GM21723 (cell line): ENCODE measurements around the gene RNF144A.
"Not testable (repeated sequence)": the region's sequence is repeated elsewhere in the genome, so short reads cannot be mapped to it uniquely, and the experiment has no call there.

Experiments
- ATAC-seq: cut with Tn5 transposase; IDR thresholded peaks from one replicate; pipeline ENCODE4 v1.9.1; 2021; ENCODE audit warnings: mild to moderate bottlenecking, moderate library complexity; ENCODE audit not compliant: unreplicated experiment

The RNF144A gene, protein sequence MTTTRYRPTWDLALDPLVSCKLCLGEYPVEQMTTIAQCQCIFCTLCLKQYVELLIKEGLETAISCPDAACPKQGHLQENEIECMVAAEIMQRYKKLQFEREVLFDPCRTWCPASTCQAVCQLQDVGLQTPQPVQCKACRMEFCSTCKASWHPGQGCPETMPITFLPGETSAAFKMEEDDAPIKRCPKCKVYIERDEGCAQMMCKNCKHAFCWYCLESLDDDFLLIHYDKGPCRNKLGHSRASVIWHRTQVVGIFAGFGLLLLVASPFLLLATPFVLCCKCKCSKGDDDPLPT

DNA sequence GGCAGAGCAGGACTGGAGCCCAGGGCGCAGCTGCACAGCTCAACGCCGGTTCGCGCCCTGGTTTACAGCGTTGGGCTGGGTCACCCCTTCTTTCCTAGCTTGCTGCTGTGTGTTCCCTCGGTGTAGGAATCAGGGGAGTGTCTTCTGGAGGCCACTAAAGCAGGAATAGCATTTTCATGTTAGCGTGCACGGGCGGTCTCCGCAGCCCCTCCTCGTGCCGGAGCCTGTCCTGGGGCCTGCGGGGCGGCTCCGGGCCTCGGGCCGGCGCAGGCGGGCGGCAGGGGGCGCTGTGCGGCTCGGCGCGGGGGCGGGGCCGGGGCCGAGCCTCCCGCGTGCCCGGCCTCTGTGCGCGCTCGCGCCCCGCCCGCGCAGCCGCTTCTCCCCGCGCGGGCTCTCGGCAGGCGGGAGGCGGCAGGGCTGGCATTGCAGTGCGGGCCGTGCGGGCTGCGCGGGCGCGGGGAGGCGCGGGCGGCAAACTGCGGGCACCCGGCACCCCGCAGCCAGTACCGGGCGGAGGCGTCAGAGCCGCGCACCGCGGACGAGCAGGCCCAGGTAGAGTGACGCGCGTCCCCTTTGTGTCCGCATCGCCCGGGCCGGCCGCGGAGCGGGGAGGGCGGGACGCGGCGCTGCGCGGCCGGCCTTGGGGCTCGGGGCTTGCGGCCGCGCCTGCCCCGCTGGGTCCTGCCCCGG, at the start of gene RNF144A:
RNF144A (plus strand) TSS at position 342 of the 690 bp plus-strand sequence. CDS start 79,515 bp downstream, outside the sequence.
- ATAC-seq = peak; percentile 88

DNA sequence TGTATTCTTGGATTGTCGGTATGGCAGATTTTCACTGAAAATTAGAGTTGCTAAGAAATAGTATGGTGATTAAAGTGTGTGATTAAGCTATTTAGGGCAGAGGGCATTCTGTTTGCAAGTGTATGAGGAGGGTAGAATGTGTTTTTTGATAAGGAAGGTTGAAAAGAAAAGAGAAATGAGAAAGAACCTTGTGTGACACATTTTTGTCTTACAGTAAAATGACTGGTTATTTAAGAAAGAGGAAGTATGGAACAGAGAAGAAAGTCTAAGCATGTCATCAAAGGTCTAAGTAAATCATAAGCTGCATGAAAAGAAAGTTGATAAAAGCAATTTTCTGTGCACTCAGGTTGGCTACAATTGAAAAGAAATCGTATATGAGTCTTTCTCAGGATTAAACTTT, 44.8 kb upstream of the RNF144A start:
- peak; percentile 68 for ATAC-seq

DNA sequence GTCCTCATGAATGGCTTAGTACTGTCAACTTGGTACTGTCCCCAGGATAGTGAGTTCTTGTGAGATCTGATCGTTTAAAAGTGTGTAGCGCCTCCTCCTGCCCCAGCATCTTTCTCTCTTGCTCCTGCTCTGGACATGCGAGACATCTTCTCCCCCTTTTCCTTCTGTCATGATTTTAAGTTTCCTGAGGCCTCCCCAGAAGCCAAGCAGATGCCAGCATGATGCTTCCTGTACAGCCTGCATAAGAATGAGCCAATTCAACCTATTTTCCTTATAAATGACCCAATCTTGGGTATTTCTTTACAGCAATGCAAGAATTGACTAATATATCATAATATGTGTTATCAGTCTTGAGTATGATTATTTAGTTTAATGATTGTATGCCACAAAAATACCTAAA, 43.2 kb upstream of the RNF144A start:
- no peak for ATAC-seq

DNA sequence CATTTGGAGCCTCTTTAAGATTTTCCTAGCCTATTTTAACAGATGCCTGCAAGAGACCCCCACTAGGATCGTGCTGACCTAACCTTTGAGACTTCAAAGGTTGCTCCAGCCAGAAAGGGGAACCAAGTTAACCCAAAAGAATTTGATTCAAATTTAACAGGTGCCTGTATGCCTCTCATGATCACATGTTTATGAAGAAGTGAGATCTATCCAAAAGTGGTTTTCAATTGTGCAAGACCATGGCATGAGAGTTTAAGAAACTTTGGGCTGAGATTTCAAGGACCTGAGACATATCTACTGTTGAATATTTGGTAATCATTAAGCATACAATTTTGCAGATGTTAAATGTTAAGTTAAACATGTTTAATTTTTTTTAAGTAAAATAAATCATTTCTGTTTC, 40.9 kb upstream of the RNF144A start:
- ATAC-seq = no peak

DNA sequence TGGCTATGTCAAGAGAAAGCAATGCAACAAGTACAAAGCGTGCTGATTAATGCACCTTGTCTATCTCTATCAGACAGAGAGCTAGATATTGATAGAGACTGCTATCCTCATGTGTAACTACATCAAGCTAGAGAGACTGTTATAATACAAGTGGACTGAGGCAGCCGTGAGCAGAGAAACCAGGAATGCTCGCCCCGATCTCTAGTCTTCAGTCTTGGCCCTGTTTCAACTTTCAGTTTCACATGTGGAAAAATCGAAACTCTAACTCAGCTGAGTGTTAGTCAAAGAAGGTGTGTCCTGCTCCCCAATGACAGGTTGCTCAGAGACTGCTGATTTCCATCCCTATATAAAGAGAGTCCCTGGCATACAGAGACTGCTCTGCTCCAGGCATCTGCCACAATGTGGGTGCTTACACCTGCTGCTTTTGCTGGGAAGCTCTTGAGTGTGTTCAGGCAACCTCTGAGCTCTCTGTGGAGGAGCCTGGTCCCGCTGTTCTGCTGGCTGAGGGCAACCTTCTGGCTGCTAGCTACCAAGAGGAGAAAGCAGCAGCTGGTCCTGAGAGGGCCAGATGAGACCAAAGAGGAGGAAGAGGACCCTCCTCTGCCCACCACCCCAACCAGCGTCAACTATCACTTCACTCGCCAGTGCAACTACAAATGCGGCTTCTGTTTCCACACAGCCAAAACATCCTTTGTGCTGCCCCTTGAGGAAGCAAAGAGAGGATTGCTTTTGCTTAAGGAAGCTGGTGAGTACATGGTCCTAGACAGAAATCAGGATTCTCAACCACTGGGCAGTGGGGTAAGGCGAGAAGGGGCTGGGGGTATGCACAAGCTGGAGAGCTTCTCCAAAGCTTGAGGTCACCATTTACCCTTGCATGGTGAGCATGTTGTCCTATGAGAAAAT, 39.6 kb upstream of the RNF144A start, which contains the start of gene RSAD2:
RSAD2 (plus strand) TSS at position 376 of the 903 bp plus-strand sequence; CDS start at position 400, 24 bp downstream.
- peak; percentile 84 for ATAC-seq

DNA sequence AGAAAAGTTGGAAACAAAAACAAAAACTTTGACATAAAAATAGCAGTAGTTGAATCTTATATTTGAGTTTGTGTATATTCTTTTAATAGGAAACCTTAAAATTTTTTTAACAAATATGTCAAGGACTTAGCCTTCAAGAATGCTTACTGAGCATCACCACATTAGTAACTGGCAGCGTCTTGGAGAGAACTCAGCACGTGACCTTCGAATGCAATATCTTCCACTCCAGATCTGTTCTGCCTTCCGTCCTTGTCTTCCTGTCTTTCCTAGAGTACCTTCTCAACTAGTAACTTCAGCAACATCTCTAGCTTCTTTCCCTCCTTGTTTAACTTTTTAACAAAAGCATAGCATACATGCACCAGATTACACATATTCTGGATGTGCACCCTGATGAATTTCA, 38.7 kb upstream of the RNF144A start:
- ATAC-seq = no peak

DNA sequence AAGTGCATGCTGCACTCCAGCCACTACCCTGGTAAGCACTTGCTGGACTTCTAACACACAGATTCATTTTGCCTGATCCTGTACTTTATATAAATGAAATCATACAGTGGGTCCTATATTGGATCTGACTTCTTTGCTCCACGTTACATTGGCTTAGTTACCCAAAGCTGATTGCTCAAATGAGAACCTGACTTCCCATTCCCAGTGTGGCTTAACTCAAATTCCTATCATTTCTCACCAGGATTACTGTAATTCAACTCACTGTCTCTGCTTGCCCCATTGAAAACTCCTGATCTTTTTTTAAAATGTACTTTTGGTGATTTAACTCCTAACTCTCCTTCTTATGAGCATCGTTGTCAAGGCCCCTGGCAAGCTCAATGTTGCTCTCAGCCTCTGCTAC, 38.2 kb upstream of the RNF144A start:
- no peak for ATAC-seq

DNA sequence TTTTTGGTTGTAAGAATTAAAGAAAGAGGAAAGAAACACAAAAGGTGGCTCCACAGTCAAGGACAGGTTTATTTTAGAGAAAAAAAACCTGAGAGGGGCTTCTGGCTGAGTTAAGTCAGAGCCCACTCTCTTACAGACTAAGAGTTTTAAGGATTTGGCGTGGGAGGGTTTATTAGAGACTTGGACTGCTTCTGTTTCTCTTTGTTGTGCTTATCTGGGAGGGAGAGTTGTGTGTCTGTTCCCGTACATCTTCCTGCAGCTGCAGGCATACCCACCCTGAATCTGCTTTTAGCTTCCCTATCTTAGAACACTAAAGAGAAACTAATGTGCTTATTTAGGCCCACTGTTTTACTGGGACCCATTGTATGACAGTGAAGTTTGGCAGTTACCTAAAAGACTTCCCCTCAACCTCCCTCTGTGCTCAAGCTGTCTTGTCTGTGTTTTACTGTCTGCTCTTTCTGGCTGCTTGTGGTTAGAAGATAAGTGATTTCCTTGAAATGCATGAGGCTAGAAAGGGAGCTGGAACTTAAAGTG, 36.9 kb upstream of the RNF144A start:
- ATAC-seq = no peak

DNA sequence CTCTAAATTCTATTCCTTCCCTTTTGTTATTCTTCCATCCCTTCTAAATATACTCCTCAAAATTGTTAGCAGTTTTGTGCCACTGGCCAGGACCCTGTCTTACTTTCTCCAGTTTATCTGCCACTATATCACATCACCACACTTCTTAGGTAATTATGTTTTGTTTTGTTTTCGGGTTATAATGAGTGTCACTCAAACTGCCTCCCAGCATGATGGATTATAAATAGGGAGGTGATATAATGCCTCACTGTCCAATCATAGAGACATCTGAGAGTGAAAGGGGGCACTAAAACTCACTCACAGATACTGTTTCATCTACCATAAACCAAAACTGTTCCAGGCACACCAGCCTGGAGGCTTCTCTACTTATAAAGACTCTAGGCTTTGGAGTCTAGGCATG, 36.2 kb upstream of the RNF144A start:
- no peak for ATAC-seq

DNA sequence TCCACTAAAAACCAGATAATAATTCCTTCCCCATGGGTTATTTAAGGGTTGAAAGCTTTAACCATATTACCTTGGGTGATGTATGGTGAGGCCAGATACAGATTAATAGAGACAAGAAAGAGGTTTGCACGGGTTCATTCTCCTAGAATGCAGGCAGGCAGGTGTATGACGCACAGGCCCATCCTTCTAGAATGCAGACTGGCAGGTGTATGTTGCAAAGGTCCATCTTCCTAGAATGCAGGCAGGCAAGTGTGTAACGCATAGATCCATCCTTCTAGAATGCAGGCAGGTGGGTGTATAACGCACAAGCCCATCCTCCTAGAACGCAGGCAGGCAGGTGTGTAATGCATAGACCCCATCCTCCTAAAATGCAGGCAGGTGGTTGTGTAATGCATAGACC, 35.7 kb upstream of the RNF144A start:
- no peak for ATAC-seq

DNA sequence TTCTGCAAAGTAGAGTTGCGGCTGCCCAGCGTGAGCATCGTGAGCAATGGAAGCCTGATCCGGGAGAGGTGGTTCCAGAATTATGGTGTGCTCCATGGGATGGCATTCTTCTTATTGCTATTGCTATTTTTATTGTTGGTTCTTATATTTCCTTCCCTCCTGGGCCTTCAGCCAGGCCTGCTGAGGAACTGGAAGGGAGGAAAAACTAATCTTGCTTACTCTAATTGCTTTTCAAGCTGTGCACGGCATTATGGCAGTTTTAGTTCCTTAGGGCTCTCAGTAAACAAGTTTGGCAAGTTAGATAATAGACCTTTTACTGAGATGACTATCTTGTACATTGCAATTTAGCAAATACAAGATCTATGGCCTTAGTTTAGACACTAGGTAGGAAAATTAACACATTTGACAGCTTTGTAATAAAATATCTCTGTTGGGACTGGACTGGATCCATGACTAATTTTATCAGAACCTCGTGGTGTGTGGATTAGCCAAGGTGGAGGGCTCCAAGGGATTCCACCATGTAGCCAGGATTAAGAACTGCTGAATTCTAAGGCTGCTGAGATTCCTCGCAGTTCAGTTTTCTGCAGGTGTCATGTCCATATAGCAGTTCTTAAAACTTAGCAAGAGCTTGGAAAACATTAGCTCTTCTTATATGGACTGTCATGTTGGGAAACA, 33.6 kb upstream of the RNF144A start:
- ATAC-seq = no peak

DNA sequence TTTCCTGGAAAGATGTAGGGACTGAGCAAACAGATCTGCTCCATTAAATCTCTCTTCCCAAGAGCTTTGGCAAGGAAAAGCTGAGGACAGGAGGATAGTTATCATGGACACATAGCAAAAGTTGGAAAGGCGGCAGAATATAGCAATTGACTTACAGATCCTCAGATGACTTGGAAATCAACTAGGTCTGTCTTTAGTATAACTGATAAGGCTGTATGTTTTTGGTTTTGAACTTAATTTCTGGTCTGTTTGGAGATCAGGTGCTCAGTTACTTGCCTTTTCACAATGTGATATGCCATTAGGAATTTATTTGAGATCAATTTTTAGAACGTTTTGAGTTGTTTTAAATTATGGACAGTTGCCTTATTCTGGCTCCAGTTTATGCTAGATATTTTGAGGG, 31.7 kb upstream of the RNF144A start:
- ATAC-seq = no peak

DNA sequence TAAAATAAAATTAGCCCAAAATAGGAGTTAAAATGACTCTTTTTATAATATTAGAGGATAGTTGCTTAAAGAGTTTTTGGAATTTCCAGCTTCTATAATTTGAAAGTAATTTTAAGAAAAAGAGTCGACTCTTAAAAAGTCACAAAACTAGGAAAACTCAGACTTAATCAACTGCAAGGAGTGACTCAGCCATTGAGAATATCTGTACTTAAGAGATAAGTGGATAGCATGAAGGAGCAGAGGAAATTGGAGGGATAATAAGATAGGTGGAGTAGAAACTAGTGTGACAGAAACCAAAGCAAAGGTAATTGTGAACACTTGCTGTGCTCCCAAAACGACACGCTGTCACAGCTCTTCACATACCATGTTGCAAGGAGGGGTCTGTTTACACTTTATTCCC, 31.2 kb upstream of the RNF144A start:
- no peak for ATAC-seq

DNA sequence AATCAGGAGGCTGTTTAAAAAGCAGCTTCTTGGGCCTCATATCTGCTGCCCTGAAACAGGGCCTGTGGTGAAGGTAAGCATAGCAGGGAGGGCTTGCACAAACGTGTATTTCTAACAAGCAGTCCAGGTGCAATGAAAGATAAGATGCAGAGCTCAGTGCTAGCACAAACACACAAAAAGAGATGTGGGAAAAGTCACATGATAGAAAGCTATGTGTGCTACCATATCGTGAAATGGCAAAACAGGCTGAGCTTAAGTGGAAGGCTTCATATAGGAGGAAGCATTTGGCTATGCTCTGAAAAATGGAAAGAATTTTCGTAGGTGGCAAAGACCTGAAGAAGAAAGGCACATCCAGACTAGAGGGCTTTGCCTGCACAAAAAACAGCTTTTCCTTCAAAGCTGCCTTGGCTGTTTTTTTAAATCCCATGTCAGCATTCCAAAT, 29.4 kb upstream of the RNF144A start:
- no peak for ATAC-seq

DNA sequence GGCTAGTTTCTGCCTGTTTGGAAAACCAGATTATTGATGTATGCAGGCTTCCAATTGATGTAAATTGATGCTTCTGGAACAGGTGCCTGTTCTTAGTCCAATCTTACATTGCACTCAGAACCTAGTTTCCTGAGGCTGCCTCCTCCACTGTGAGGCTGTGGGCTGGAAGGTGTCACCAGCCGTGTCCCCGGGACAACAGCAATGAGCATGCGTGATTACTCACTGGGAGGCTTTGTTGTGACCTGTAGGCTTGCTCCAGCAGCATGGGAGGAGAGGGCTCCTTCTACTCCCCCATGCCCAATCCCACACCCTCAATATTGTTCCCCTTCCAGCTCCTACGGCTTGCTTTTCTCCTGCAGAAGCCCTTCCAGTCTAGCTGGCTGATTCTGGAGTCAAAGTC, 28.5 kb upstream of the RNF144A start:
- no peak for ATAC-seq

DNA sequence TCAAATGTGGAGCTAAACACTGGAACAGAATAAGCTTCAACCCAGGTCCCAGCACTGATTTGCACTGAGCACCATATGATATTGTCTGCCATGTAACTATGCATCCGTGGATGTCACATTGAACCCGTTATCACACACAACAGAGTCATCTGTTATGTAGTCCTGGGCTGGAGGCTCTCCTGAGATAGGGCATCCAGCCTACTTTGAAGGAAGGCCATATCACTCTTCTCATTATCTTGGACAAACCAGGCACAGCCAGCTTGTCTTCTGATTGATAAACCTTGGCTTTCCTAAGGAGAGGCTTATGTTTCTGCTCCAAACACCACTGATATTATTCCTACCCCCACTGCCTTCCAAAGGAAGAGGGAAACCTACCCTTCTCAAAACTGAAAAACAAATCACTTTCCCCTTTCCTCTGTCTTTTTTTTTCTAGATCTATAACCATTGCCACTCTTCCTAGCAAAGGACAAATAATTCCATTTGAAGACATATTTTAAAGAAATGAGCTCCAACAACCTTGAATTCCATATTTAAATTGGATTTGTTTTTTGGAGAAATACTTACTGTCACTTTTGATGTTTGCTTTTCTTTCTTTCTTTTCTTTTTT, 23.2 kb upstream of the RNF144A start:
- no peak for ATAC-seq

DNA sequence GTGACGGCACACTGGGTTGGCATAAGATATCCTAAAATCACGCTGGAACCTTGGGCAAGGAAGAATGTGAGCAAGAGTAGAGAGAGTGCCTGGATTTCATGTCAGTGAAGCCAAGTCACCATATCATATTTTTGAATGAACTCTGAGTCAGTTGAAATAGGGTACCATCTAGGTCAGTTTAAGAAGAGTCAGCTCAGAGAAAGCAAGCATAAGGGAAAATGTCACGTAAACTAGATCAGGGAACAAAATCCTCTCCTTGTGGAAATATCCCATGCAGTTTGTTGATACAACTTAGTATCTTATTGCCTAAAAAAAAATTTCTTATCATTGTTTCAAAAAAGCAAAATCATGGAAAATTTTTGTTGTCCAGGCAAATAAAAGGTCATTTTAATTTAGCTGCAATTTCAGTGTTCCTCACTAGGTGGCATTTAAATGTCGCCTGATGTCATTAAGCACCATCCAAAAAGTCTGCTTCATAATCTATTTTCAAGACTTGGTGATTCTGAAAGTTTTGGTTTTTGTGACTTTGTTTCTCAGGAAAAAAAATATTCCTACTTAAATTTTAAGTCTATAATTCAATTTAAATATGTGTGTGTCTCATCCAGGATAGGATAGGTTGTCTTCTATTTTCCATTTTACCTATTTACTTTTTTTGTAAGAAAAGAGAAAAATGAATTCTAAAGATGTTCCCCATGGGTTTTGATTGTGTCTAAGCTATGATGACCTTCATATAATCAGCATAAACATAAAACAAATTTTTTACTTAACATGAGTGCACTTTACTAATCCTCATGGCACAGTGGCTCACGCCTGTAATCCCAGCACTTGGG, 20.1 kb upstream of the RNF144A start:
- peak; percentile 72 for ATAC-seq

DNA sequence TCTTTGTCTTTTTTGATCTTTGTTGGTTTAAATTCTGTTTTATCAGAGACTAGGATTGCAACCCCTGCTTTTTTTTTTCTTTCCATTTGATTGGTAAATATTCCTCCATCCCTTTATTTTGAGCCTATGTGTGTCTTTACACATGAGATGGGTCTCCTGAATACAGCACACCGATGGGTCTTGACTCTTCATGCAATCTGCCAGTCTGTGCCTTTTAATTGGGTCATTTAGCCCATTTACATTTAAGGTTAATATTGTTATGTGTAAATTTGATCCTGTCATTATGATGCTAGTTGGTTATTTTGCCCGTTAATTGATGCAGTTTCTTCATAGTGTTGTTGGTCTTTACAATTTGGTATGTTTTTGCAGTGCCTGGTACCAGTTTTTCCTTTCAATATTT, 14.6 kb upstream of the RNF144A start:
- ATAC-seq = not testable (repeated sequence)

DNA sequence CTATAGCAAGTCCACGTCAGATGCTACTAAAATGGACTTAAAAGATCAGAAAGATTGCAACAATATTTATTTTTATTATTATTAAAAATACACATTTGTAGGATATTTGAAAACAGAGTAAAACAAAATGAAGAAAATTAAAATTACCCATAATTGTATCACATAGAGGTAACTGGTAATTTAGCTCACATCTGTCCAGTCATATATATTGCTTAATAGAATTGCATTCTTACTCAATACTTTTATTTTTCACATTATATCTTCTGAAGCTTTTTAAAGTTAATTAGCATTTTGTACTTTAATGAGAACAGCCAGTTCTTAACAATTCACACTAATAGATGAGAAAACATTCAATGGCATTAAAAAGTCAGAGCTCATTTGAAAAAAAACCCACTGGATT, 11.5 kb upstream of the RNF144A start:
- ATAC-seq = no peak
